Nephron (organoid): ENCODE measurements around the gene NEK8.
A peak's percentile ranks its signal among the peaks of the same experiment; 100 is the strongest.

Source experiments
- H3K27ac Mint-ChIP-seq, 3 experiments: 2 replicates each; pipeline ENCODE4 v1.8.0; 2020; ENCODE audit warnings: mixed read lengths in 3 of 3, mild to moderate bottlenecking in 2 of 3, moderate library complexity in 1 of 3
- H3K27me3 Mint-ChIP-seq: 2 replicates; pipeline ENCODE4 v1.8.0; 2021; ENCODE audit warnings: low read depth, mild to moderate bottlenecking, moderate library complexity, mixed read lengths
- H3K36me3 Mint-ChIP-seq: 2 replicates; pipeline ENCODE4 v1.8.0; 2020; ENCODE audit warnings: low read depth, mixed read lengths
- H3K4me1 Mint-ChIP-seq: 2 replicates; pipeline ENCODE4 v1.8.0; 2020; ENCODE audit warnings: mixed read lengths
- H3K4me3 Mint-ChIP-seq, 3 experiments: 2 replicates each; pipeline ENCODE4 v1.8.0; 2020; ENCODE audit warnings: mild to moderate bottlenecking in 3 of 3, mixed read lengths in 3 of 3, moderate library complexity in 2 of 3
- H3K9me3 Mint-ChIP-seq: 2 replicates; pipeline ENCODE4 v1.8.0; 2020; ENCODE audit warnings: mixed read lengths
- CTCF ChIP-seq, 3 experiments: fragments of 200-600 bp; sonication (generic); IDR thresholded peaks; one replicate each; pipeline ENCODE4 v1.5.0; 2021; ENCODE audit warnings: antibody characterized with exemption in 3 of 3; ENCODE audit not compliant: unreplicated experiment in 3 of 3

The NEK8 gene

GRCh38 chr17:28744104-28744971 is 15.8 kb downstream of the NEK8 start:
- H3K4me1 Mint-ChIP-seq: peaks cover 28% of the 10 kb centered on the region
- H3K36me3 Mint-ChIP-seq: peaks cover 21% of the 10 kb centered on the region
- H3K27ac Mint-ChIP-seq: peak overlapping the region; percentile 95 to 100 (median 99)
- no peaks in the 10 kb centered on the region for H3K27me3 Mint-ChIP-seq
- peak overlapping the region; percentile 97 to 99 (median 98) for H3K4me3 Mint-ChIP-seq
- H3K9me3 Mint-ChIP-seq: no peaks in the 10 kb centered on the region
- TF ChIP-seq CTCF (IDR thresholded peaks at IDR 0.05; ENCODE audit: unreplicated experiment in 3 of 3): no peak

- H3K4me3 Mint-ChIP-seq: peak overlapping the region; percentile 97 to 99 (median 98)
- no peaks in the 10 kb centered on the region for H3K27me3 Mint-ChIP-seq
- H3K27ac Mint-ChIP-seq: peak overlapping the region; percentile 95 to 100 (median 99)
- peaks cover 31% of the 10 kb centered on the region for H3K4me1 Mint-ChIP-seq
- peaks cover 24% of the 10 kb centered on the region for H3K36me3 Mint-ChIP-seq
- no peaks in the 10 kb centered on the region for H3K9me3 Mint-ChIP-seq
- no peak for TF ChIP-seq CTCF (IDR thresholded peaks at IDR 0.05; ENCODE audit: unreplicated experiment in 3 of 3)
Observed at GRCh38 chr17:28744972-28745785, 16.6 kb downstream of the NEK8 start.

GRCh38 chr17:28745786-28746411 is 17.3 kb downstream of the NEK8 start:
- Mint-ChIP-seq H3K4me3 (peak overlapping the region; percentile 97 to 99 (median 98)), H3K4me1 (peaks cover 34% of the 10 kb centered on the region)
- no peak for TF ChIP-seq CTCF (IDR thresholded peaks at IDR 0.05; ENCODE audit: unreplicated experiment in 3 of 3)

DNA sequence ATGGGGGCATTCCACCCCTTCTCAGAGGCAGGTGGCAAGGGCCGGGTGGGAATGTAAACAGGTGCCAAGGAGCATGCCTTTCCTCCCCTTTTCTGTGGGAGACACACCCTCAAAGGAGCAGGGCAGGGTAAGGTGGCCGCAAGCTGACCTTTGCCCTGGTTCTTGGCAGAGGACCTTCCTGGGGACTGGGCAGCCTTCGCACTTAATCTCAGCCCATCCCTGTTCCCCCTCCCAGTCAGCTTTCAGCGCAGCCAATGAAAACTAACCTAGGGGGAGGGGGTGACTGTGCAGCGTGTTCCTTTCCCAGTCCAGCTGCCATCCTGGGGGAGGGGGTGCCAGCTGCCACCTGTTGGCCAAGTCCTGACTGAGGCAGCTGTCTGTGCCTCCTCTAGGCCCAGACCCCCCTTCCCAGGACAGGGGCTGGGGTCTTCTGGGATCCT is 18.0 kb downstream of the NEK8 start:
- Mint-ChIP-seq H3K36me3 (peaks cover 33% of the 10 kb centered on the region), H3K9me3 (no peaks in the 10 kb centered on the region), H3K27ac (peak overlapping the region; percentile 95 to 100 (median 99)), H3K4me1 (peaks cover 34% of the 10 kb centered on the region), H3K4me3 (peak overlapping the region; percentile 97 to 99 (median 98)), H3K27me3 (no peaks in the 10 kb centered on the region)
- TF ChIP-seq CTCF (IDR thresholded peaks at IDR 0.05; ENCODE audit: unreplicated experiment in 3 of 3): no peak

More at GRCh38 chr17:28745786-28746411, 17.3 kb downstream of the NEK8 start:
- no peaks in the 10 kb centered on the region for H3K9me3 Mint-ChIP-seq
- H3K27me3 Mint-ChIP-seq: no peaks in the 10 kb centered on the region
- peaks cover 31% of the 10 kb centered on the region for H3K36me3 Mint-ChIP-seq
- H3K27ac Mint-ChIP-seq: peak overlapping the region; percentile 95 to 100 (median 99)

GRCh38 chr17:28747051-28747691 is 18.6 kb downstream of the NEK8 start:
- H3K9me3 Mint-ChIP-seq: no peaks in the 10 kb centered on the region
- H3K4me3 Mint-ChIP-seq: peak overlapping the region; percentile 97 to 99 (median 98)
- peaks cover 36% of the 10 kb centered on the region for H3K36me3 Mint-ChIP-seq
- TF ChIP-seq CTCF (IDR thresholded peaks at IDR 0.05; ENCODE audit: unreplicated experiment in 3 of 3): no peak
- peaks cover 34% of the 10 kb centered on the region for H3K4me1 Mint-ChIP-seq
- peak overlapping the region; percentile 95 to 100 (median 99) for H3K27ac Mint-ChIP-seq
- H3K27me3 Mint-ChIP-seq: no peaks in the 10 kb centered on the region
